ENCODE results near the gene CRKL.
A peak's percentile ranks its signal among the peaks of the same experiment; 100 is the strongest.

The CRKL gene

DNA sequence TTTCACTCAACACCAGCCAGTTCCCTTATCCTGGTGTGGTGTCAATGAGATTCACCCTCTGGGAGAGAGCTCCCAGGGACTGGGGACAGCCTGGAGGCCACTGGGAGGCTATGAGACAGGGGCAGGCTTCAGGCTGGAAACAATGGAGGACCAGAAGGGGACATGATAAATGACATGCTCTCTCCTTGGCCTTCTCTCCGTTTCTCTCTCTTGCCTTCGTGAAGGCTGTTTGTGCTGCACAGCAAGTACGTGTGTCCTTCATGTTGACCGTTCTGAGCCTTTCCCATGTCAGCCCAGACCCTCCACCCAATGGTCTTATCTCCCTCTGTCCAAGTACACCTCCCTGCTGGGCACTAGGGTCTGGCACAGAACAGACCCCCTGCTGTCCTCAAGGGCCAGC lies 63.3 kb downstream of the CRKL start:
- no peak for DNase-seq

DNA sequence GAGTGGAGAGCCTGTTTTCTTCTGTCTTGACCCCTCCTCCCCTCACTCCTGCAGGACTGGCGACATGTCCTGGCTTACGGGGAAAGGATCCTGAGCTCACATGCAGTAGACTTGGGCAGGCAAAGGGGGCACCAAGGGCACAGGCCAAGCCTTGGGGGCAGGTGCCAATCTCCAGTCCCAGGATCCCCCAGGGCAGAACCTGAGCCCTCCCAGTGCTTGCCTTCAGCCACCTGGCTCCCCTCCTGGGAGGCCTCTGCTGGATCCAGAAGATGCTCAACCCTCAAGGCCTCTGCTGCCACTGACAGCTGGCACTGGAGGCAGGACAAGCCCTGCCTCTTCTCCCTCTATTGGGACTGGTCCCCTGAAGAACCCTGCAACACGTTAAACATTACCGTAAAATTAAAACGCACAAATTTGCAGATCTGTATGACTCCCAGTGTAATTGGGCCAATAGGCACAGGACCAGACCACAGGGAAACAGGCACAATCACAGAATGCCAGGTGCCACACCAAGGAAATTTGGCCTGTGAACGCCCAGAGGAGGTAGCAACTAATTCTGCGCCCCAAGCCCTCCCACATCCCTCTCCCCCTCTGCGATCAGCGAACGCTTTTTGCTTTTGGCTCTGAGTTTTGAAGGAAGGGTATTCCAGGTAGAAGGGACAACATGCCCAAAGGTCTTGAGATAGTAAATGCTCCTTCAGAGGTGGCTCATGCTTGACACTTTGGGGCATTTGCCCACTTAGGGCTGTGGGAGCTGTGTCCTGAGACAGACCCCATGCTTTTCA lies 63.9 kb downstream of the CRKL start:
- no peak for DNase-seq

DNA sequence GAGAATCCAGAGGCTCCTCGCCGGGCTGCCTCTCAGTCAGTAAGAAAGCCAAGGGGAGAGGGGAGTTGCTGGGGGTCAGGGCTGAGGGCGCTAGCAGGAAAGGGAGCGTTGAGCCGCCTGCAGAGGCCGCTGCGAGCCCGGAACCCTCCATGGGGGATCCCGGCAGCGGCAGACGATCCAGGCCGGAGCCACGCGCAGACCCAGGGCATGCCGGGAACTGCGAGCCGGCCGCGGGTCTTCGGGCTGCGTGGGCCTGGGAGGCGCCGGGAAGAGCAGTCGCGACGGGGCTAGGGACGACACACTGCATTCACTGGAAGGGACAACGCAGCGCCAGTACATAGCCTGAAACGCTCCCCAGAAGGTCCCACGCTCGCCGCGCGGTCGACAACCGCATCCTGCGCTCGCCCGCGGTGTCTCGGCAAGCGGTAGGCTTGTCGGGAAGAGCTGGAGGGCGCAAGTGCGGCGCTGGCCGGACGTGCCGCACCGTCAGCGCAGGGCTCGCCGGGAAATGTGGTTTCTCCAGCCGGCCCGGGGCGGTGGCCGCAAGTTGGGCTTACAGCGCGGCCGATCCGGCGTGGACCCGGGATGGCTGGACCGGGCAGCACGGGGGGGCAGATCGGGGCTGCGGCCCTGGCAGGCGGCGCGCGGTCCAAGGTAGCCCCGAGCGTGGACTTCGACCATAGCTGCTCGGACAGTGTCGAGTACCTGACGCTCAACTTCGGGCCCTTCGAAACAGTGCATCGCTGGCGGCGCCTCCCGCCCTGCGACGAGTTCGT lies 64.8 kb downstream of the CRKL start, which contains the start of gene LZTR1:
LZTR1 (plus strand) TSS at position 511 of the 776 bp plus-strand sequence; CDS start at position 586, 75 bp downstream.
- peak in 54 of 56 donors; percentile 35 to 95 (median 83) for DNase-seq

DNA sequence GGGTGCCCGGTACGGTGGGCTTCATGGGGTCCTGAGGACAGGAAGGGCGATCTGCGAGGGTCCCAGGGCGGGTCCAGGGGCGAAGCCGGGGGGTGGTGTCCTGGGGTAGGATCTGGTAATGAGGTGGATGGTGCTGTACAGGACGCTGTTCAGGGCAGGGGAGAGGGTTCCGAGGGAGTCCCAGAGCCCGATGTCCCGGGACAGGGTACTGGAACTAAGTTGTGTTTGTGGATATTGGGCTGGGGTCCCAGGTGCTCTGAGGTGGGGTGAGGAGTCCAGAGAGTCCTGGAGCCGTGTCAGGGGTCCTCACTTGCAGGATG lies 65.3 kb downstream of the CRKL start:
- peak in 1 of 56 donors; percentile 60 for DNase-seq

DNA sequence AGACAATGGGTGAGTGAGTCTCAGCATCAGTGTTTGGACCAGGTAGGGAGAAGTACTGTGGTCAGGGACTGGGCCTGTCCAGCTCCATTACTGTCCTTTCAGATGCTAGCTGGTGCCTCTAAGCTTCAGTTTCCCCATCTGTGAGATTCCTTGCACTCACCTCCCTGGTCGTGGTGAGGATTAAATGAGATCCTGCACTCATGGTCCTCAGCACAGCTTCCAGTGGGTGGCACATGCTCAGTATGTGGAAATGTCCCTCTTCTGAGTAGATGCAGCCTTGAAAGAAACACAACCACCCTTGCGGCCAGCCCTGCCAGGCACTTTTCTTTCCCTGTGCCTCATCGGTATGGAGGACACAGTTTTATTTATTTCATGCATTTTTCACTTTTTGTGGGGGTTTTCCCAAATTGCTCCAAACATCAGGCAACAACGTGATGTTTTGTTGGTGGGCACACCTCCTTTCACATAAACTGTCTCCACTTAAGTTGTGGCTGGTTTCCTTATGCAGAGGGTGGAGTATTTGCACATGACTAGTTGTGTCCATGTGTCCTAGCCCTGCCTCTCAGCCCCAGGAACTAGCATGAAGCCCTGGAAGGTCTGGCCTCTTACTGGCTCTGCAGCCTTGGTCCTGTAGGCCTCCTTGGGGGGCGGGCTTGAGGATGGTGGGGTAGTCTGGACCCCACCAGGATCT lies 66.0 kb downstream of the CRKL start:
- DNase-seq: no peak

DNA sequence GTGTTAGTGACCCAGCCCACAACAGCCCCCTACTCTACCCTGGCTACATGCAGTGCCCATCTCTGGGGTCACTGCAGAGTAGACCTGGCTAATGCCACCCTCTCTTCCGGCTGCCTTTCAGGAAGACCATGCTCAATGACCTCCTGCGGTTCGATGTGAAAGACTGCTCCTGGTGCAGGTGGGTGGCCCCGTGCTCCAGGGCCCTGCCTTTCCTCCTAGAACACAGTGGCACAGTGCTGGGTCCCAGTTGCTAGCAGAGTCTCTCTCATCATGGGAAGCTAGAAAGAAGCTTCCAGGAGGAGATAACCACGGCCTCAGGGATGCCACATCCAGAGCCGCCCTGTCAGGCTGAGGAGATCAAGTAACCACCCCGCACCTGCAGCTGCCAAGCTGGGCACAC lies 68.5 kb downstream of the CRKL start:
- no peak for DNase-seq

DNA sequence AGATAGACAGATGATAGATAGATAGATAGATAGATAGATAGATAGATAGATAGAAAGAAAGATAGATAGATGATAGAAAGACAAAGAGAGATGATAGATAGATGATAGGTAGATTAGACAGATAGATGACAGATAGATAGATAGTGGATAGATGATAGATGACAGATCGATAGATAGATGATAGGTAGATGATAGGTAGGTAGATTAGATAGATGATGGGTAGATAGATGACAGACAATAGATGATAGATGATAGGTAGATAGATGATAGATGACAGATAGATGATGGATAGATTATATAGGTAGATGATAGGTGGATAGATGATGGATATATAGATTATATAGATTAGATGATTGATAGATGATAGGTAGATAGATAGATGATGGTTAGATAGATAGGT lies 69.2 kb downstream of the CRKL start:
- no peak for DNase-seq

DNA sequence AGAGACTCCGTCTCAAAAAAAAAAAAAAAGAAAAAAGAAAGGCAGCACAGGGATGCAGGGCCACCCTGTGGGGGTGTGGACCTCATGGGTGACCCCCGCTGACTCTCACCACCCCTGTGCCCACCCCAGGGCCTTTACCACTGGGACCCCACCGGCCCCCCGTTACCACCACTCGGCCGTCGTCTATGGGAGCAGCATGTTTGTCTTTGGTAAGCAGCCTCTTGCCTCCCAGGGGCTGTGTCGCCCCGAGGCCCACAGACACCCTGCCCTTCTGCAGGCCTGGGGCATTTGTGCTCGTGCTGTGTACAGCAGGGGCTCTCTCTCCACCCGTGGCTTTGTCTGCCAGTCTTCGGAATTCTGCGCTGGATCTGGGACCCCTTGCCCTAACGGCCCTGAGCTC lies 70.2 kb downstream of the CRKL start:
- no peak for DNase-seq

DNA sequence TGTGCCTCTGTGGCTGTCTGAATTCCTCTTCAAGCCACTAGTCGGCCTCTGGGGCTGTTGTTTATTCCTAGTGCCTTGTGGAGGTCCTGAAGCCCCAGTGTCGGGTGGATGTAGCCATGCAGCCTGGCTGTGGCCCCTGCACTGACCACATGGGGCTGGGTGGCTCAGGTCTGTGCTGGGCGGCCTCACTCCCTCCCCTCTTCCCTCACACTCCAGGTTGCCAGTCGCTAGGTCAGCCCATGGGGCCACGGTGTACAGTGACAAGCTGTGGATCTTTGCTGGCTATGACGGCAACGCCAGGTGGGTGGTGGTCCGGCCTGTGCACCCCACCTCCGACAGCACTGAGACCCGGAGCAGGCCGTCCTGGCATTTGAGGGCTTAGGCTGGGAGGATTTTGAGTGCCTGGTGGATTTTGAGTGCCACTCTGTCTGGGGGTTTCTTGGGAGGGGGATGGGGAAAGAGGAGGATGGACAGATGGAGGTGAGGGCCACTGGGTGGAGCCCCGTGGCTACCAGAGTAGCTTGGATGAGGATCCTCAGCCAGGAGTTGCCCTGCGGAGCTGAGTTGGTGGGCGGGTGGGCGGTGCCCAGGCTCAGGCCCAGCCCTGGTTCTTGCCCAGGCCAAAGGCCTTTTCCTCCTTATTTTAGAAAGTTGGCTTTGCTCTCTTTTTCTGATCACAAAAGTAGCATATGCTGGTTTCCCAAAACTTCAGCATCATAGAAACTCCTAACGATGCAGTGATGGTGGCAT lies 71.5 kb downstream of the CRKL start:
- DNase-seq: no peak

DNA sequence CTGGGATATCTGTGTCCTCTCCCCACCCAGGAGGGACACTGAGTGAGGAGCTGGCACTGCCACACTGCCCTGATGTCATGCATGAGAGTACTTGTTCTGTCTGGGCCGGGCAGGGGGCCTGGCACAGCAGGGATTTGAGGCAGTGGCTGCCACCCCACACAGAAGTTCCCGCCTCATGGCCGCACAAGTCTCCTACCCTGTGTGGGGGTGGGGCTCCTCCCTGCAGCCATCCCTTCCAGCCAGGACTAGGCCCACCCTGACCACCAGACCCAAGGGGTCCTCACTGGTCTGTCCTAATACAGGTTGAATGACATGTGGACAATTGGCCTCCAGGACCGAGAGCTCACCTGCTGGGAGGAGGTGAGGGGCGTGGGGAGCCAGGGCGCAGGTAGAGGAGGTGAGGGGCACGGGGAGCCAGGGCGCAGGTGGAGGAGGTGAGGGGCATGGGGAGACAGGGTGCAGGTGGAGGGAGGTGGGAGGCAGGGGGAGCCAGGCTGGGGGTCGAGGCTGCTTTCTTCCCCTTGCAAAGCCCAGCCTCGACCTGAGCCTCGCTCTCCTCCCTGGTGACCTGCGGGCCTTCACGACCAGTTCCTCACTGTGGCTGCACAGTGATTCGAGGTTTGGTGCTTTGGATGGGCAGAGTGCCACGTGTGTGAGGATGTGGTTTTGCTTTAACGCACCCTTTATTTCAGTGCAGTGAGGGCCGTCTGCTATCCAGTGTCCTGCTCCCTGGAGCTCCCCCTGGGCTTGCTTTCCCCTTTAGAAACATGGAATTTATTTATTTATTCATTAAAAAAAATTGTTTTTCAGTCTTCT lies 72.3 kb downstream of the CRKL start:
- DNase-seq: no peak

DNA sequence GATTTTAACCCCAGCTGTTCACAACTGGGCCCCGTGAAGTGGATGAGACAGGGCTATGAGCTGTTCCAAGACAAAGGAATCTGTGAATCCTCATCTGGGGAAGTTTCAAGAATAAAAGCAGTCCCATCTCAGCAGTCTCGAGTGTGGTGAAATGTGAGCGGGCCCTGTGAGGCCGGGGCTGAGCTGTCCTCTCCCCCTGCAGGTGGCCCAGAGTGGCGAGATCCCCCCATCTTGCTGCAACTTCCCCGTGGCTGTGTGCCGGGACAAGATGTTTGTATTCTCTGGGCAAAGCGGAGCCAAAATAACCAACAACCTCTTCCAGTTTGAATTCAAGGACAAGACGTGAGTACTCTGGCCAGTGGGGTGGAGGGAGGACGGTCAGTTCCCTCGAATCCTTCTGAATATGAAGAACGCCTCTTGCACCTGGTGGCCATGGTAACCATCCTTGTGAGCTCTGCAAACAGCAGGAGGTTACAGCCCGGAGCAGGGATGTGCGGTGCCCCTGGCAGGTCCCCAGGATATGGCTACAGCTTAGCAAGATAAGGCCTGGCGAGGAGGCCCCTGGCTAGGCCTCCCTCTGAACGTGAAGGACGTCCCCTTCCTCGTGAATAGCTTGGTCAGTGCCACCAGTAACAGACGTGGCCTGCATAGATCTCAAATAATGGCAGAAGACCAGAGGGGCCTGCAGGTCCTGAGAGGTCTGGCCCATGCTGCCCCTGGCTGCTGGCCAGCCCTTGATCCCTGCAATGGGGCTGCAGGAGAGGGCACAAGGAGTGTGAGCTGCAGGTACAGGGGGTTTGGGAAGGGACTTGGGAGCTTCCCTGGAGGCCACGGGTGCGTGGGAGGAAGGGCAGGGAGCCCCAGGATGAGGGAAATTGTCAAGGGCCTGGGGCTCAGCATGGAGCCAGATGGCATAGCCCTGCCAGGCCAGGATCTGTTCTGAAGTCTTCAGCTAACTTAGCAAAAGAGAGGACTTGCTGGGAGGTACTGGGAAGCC lies 73.3 kb downstream of the CRKL start:
- no peak for DNase-seq

DNA sequence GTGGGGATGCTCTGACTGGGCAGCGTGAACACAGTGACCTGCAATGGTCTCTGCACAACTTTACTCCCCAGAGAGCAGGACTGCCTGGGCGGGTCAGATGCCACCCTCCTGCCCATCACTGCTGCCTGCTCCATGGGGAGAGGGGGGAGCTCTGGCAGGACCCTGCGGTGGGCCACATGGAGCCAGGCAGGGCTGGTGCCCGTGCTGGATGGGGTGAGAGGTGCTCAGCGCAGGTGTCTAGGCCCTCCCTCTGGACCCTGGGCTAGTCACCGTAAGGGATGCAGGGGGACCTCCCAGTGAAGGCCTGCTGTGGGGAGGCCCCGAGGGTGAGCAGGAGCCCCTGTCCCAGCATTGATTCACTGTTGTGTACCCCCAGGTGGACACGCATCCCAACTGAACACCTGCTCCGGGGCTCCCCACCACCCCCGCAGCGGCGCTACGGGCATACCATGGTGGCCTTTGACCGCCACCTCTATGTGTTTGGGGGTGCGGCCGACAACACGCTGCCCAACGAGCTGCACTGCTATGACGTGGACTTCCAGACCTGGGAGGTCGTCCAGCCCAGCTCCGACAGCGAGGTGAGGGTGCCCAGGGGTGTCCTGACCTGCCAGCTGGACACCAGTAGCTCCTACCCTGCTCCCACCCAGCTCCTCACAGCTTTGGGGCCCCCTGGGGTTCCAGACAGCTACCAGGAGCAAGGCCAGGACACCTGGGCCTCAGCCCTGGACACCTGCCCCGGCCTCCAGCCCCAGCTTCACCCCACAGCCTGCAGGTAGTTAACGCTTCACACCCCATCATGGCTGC lies 74.2 kb downstream of the CRKL start:
- no peak for DNase-seq

DNA sequence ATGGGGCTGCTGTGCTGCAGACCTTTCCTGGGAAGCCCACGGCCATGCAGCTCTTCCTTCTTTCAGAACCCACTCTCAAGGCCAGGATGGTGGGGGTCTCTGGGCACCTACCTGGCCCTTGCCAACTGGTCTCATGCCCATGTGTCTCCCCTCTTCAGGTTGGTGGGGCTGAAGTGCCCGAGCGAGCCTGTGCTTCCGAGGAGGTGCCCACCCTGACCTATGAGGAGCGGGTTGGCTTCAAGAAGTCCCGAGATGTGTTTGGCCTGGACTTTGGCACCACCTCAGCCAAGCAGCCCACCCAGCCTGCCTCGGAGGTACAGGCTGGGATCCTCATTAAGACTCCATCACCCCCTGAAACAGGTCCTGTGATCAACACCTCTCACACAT lies 74.8 kb downstream of the CRKL start:
- no peak for DNase-seq

DNA sequence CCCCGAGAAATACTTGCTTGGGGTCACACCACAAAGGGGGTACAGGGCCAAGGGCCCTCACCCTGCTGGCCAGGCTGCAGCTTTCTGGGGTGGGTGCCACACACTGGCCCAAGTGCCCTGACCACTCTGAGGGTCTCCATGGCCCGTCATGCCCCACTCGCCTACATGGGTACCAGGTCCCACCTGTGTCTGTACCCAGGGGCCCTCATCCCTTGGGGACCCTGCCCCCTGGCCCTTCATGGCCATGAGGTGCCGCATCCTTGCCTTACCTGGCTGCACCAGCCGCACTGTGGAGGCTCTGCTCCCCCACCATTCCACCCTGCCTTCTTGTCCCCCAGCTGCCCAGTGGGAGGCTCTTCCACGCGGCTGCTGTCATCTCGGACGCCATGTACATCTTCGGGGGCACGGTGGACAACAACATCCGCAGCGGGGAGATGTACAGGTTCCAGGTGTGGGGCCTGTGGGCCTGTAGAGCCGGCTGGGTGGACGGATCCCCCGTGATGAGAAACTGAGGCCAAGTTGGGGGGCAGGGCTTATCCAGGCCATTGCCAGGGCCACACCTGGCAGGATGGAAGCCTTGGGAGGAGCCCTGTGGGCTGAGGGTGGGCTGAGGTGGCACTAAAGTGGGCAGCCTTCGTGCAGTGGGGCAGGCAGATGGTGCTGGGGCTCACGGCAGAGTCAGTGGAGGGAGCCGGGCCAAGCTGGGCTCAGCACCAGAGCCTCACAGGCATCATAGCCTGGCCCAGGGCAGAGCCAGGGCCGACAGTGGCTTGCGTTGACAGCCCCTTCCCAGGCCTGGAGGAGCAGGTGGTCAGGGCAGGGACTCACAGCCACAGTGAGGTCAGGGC lies 75.5 kb downstream of the CRKL start:
- DNase-seq: no peak

DNA sequence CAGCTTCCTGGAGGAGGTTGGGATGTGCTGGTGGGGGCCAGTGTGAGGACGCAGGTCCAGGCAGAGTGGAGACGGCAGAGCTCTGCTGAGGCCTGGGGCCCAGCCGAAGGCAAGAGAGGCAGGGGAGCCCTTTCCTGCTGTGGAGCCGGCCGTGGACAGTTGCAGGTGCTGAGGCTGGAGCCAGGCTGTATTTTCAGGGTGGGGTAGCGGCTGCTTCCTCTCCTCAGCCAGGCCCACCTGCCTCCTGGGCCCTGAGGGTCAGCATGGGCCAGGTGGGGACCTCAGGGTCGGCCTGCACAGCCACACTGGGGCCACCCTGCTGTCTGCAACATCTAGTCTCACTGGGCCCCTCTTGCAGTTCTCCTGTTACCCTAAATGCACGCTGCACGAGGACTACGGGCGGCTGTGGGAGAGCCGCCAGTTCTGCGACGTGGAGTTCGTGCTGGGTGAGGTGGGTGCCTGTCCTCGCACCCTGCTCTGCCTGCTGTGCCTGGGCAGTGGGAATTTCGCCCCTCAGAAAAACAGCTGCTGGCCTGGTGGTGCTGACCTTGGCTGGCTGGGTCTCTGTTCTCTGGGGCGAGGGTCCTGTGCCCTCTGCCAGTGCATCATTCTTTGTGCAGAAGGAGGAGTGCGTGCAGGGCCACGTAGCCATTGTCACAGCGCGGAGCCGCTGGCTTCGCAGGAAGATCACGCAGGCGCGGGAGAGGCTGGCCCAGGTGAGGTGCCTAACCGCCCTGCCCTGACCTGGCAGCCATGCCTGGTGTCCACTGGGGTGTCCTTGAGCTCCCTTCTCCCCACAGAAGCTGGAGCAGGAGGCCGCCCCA lies 76.3 kb downstream of the CRKL start:
- DNase-seq: no peak

DNA sequence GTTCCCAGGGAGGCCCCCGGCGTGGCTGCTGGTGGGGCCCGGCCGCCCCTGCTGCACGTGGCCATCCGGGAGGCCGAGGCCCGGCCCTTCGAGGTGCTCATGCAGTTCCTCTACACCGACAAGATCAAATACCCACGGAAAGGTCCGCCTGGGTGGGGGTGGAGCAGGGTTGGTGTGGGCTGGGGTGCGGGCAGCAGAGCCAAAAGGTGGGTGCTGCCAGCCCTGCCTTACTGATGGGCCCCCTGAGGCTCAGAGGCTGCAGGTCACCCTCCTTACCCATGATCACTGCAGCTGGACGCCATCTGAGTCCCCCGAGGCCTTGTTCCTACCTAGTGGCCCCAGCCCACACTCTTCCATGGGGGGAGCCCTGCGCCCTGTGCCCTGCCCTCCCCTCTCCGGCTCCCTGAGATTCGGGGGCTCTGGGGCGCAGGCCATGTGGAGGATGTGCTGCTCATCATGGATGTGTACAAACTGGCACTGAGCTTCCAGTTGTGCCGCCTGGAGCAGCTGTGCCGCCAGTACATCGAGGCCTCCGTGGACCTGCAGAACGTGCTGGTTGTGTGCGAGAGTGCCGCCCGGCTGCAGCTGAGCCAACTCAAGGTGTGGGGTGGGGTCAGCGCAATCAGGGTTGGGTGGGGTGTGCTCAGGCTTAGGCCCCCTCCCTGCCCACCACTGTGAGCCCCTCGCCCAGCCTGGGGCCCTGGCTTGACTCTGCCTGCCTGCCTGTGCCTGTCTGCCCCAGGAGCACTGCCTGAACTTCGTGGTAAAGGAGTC lies 77.1 kb downstream of the CRKL start:
- DNase-seq: no peak
